Measurements from ENCODE around the gene SLITRK3. TPM values are rescaled to one million over a fixed set of nuclear protein-coding genes. Genes with fewer than 3 reads are reported as not detected.

Gene SLITRK3
- total RNA-seq, 4 donors from 2014 or later: 0.08 to 5.1 (median 0.51) TPM

DNA sequence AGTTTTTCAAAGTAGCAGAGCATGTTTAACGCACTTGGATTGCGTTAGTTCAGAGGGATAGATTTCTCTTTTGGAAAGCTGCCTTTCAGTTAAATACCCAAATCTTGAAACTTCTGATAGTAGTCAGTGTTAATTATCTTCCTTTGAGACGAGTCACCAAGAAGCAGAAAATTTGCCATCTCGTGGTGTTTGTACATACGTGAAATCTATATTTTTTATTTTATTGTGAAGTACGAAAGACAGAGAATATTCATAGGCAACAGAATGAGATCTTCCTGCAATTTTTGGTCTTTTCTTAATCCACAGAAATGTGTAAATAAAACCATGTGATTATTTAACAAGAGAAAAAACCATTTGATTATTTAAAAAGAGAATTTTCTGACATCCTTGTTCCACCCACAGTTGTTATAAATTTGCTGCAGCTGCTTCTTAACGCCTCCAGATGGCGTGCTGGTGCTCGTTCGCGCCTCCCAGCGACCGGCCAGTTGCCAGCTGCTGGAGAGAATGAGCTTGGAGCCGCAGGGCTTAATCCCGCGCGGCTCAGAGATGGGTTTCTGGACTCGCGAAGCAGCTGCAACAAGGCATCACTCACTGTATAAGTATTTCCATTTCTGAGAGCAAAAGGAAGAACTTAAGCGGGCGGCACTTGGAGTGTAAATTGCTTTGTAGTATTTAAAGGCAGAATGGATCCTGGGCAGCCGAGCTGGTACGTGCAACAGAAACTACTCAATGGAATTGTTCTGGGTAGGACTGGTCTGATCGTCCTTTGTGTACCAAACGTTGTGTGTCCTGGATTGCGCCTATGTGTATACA is 10.5 kb upstream of the SLITRK3 start:
- intact Hi-C loops (cut with DNase I): no loop called here
- no peaks in the 10 kb centered on the region for H3K36me3 ChIP-seq
- peak overlapping the region in 3 of 4 donors; percentile 16 to 44 (median 23) for H3K27ac ChIP-seq
- WGBS, 2 donors: 18 to 23% methylated on average over 21 to 26 of the region's 26 CpGs
- peak overlapping the region in 3 of 4 donors; percentile 30 to 61 (median 36) for H3K4me3 ChIP-seq
- no peak for DNase-seq
- peaks cover 0 to 8% (median 0%) of the 10 kb centered on the region in 3 donors for H3K4me1 ChIP-seq
- H3K27me3 ChIP-seq: no peaks in the 10 kb centered on the region
- TF ChIP-seq, protein P1, sequence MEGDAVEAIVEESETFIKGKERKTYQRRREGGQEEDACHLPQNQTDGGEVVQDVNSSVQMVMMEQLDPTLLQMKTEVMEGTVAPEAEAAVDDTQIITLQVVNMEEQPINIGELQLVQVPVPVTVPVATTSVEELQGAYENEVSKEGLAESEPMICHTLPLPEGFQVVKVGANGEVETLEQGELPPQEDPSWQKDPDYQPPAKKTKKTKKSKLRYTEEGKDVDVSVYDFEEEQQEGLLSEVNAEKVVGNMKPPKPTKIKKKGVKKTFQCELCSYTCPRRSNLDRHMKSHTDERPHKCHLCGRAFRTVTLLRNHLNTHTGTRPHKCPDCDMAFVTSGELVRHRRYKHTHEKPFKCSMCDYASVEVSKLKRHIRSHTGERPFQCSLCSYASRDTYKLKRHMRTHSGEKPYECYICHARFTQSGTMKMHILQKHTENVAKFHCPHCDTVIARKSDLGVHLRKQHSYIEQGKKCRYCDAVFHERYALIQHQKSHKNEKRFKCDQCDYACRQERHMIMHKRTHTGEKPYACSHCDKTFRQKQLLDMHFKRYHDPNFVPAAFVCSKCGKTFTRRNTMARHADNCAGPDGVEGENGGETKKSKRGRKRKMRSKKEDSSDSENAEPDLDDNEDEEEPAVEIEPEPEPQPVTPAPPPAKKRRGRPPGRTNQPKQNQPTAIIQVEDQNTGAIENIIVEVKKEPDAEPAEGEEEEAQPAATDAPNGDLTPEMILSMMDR (IDR thresholded peaks at IDR 0.05): peak; percentile 32 to 77 (median 68)
- no peak for TF ChIP-seq POLR2A (IDR thresholded peaks at IDR 0.05)
- H3K9me3 ChIP-seq: no peaks in the 10 kb centered on the region

DNA sequence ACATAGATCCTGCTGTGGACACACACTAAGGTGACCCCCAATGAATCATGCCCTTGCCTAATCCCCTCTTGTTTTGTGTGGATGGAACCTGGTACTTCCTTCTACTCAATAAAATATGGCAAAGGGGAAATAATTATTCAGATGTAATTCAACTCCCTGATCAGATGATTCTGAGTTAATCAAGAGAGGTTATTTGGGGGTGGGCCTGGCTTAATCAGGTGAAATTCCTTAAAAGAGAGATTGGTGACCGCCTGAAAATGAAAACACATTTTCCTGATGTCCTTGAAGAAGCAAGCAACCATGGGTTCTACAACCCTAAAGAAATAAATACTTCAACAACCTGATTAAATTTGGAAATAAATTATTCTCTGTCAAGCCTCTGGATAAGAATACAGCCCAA is 8.3 kb upstream of the SLITRK3 start:
- no peak for DNase-seq
- intact Hi-C loops (cut with DNase I): no loop called here
- no peaks in the 10 kb centered on the region for H3K36me3 ChIP-seq
- H3K9me3 ChIP-seq: no peaks in the 10 kb centered on the region
- 88 to 92% methylated on average over 1 of the region's 1 CpG for WGBS, 2 donors
- TF ChIP-seq, protein P1 (IDR thresholded peaks at IDR 0.05): no peak
- TF ChIP-seq POLR2A (IDR thresholded peaks at IDR 0.05): no peak
- peaks cover 0 to 8% (median 0%) of the 10 kb centered on the region in 3 donors for H3K4me1 ChIP-seq
- no peak overlapping the region for H3K4me3 ChIP-seq
- H3K27ac ChIP-seq: no peak overlapping the region
- H3K27me3 ChIP-seq: peaks cover 0 to 12% (median 0%) of the 10 kb centered on the region in 4 donors

DNA sequence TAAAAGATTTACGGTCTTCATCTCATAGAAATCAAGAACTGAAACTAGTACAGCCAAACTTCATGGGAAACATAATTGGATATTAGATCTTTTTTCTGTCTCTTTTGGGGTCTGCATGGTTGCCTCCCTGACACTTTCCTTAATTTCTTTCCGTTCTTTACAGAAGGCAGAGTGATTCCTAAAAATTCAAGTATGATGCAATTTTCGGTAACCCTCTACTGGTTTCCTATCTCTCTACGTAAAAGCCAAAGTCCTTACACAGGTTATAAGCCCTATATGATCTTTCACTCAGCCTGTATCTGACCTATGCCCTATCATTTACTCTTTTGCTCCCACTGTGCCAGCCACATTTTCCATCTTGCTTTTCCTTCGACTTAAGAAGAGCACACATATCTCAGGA is 6.8 kb upstream of the SLITRK3 start:
- WGBS, 2 donors: 84 to 87% methylated on average over 5 of the region's 5 CpGs
- no peak for TF ChIP-seq POLR2A (IDR thresholded peaks at IDR 0.05)
- no peak for DNase-seq
- Histone ChIP-seq H3K27ac (no peak overlapping the region), H3K4me1 (peaks cover 0 to 8% (median 0%) of the 10 kb centered on the region in 3 donors), H3K36me3 (no peaks in the 10 kb centered on the region), H3K4me3 (no peak overlapping the region), H3K27me3 (peaks cover 0 to 26% (median 0%) of the 10 kb centered on the region in 4 donors), H3K9me3 (no peaks in the 10 kb centered on the region)
- intact Hi-C loops (cut with DNase I): no loop called here

DNA sequence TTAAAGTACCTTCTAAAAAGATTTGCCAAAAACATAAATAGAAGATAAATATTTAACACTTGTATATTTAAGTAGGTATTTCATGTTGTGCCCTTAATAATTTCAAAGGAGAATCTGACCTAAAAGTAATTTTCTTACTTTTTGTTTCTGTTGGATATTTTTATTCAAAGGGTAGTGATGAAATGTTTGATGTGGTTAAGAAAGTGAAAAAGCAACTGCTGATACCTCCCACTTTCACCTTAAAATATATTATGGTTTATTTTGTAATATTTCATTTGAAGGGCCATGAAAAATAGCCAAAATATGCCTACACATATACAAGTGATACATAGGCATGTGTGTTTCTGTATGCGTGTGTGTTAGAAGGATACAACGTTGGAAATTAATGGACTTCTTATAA is 5.8 kb upstream of the SLITRK3 start:
- Histone ChIP-seq H3K4me3 (no peak overlapping the region), H3K9me3 (no peaks in the 10 kb centered on the region), H3K36me3 (no peaks in the 10 kb centered on the region), H3K4me1 (peaks cover 0 to 12% (median 0%) of the 10 kb centered on the region in 3 donors), H3K27me3 (peaks cover 0 to 36% (median under 1%) of the 10 kb centered on the region in 4 donors), H3K27ac (no peak overlapping the region)
- DNase-seq: no peak
- intact Hi-C loops (cut with DNase I): no loop called here
- TF ChIP-seq, protein P1 (IDR thresholded peaks at IDR 0.05): no peak
- TF ChIP-seq POLR2A (IDR thresholded peaks at IDR 0.05): no peak
- 77 to 85% methylated on average over 2 of the region's 2 CpGs for WGBS, 2 donors

DNA sequence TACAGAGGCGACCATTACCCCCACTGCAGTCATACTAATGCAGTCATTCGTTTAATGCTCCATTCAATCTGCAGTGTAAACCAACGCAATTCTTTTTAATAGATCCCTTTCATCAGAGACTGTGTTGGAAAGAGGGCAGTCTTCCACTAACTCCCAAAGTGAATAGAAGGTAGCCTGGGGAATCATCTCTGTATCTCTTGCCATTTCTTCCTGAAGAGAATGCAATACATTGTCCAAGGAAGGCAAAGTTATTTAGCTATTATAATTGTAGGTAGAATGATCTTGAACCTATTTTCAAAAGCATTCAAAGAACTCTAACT is 1.3 kb upstream of the SLITRK3 start:
- peaks cover 0 to 82% (median 15%) of the 10 kb centered on the region in 4 donors for H3K27me3 ChIP-seq
- no peaks in the 10 kb centered on the region for H3K36me3 ChIP-seq
- H3K27ac ChIP-seq: peak overlapping the region in 3 of 4 donors; percentile 67 to 85 (median 81)
- no peaks in the 10 kb centered on the region for H3K9me3 ChIP-seq
- intact Hi-C loops (cut with DNase I): no loop called here
- TF ChIP-seq, protein P1 (IDR thresholded peaks at IDR 0.05): no peak
- no peak for TF ChIP-seq POLR2A (IDR thresholded peaks at IDR 0.05)
- no peak for DNase-seq
- H3K4me3 ChIP-seq: peak overlapping the region in 3 of 4 donors; percentile 40 to 66 (median 52)
- 12 to 19% methylated on average over 3 of the region's 3 CpGs for WGBS, 2 donors
- peaks cover 8 to 47% (median 19%) of the 10 kb centered on the region in 3 donors for H3K4me1 ChIP-seq

Measured in esophagus squamous epithelium (tissue), 5 donors.